ENCODE results near the gene PRR14.
A peak's percentile ranks its signal among the peaks of the same experiment; 100 is the strongest.
"Not testable (repeated sequence)": the region's sequence is repeated elsewhere in the genome, so short reads cannot be mapped to it uniquely, and the experiment has no call there.

PRR14 gene

GRCh38 chr16:30688701-30689100 is 37.9 kb downstream of the PRR14 start:
- DNase-seq (ENCODE audit: low spot score), result no peak

- no peak for DNase-seq (ENCODE audit: low spot score)
Observed at GRCh38 chr16:30691907-30692306, 41.1 kb downstream of the PRR14 start.

- DNase-seq (ENCODE audit: low spot score), result no peak
Observed at GRCh38 chr16:30692396-30693064, 41.8 kb downstream of the PRR14 start.

- DNase-seq (ENCODE audit: low spot score), result no peak
Observed at GRCh38 chr16:30694926-30695693, 44.4 kb downstream of the PRR14 start.

- DNase-seq (ENCODE audit: low spot score), result not testable (repeated sequence)
Observed at GRCh38 chr16:30696646-30697045, 45.9 kb downstream of the PRR14 start.

- no peak for DNase-seq (ENCODE audit: low spot score)
Observed at GRCh38 chr16:30697264-30698138, 46.7 kb downstream of the PRR14 start.

- DNase-seq (ENCODE audit: low spot score), result peak; percentile 97
Observed at GRCh38 chr16:30698139-30698815, 47.5 kb downstream of the PRR14 start.

- DNase-seq (ENCODE audit: low spot score), result peak; percentile 83
Observed at GRCh38 chr16:30698816-30699614, 48.3 kb downstream of the PRR14 start, which contains the start of gene SRCAP. Gene SRCAP, plus strand, starts transcription at chr16:30699171. Its CDS starts 1,654 bp downstream, at chr16:30700825.

- no peak for DNase-seq (ENCODE audit: low spot score)
Observed at GRCh38 chr16:30699615-30700099, 48.9 kb downstream of the PRR14 start.

GRCh38 chr16:30700491-30700890 is 49.7 kb downstream of the PRR14 start:
- DNase-seq (ENCODE audit: low spot score), result no peak

GRCh38 chr16:30700971-30701370 is 50.2 kb downstream of the PRR14 start:
- DNase-seq (ENCODE audit: low spot score), result no peak

GRCh38 chr16:30703071-30703470 is 52.3 kb downstream of the PRR14 start:
- DNase-seq (ENCODE audit: low spot score), result not testable (repeated sequence)

- no peak for DNase-seq (ENCODE audit: low spot score)
Observed at GRCh38 chr16:30703971-30704370, 53.2 kb downstream of the PRR14 start.

Small RNA genes within 50 kb of the gene (small RNA-seq; reads per million reads assigned to genes)
- gene AC093249.1 (0 reads per million in 2 experiments), gene RNU6-1043P (0 reads per million in 2 experiments), gene RNU6-416P (0 to 0.03 reads per million in 2 experiments)

Data from SK-N-DZ (cell line).